Activated T-cell treated with anti-CD3 and anti-CD28 coated beads, Interleukin-2, amount 50 U/mL, for 24 hours (primary cell): ENCODE data around the gene MARK4.

Source experiments
- DNase-seq: peaks from one replicate; pipeline ENCODE4 v3.0.0-alpha.2; 2020
- H3K27ac Mint-ChIP-seq: 2 replicates; pipeline ENCODE4 v1.8.0; 2020; ENCODE audit warnings: mild to moderate bottlenecking, mixed read lengths
- H3K27me3 Mint-ChIP-seq: 2 replicates; pipeline ENCODE4 v1.8.0; 2020; ENCODE audit warnings: mixed read lengths
- H3K36me3 Mint-ChIP-seq: 2 replicates; pipeline ENCODE4 v1.8.0; 2020; ENCODE audit warnings: low read depth, mixed read lengths
- H3K4me1 Mint-ChIP-seq: 2 replicates; pipeline ENCODE4 v1.8.0; 2020; ENCODE audit warnings: low read depth, mixed read lengths
- H3K4me3 Mint-ChIP-seq: 2 replicates; pipeline ENCODE4 v1.8.0; 2020; ENCODE audit warnings: mild to moderate bottlenecking, moderate library complexity, mixed read lengths
- H3K9me3 Mint-ChIP-seq: 2 replicates; pipeline ENCODE4 v1.8.0; 2020; ENCODE audit warnings: mixed read lengths

MARK4 gene

GRCh38 chr19:45352914-45353796, 102.1 kb downstream of the MARK4 start:
- Mint-ChIP-seq H3K4me3 (no peak overlapping the region), H3K27me3 (no peaks in the 10 kb centered on the region), H3K36me3 (peaks cover 78% of the 10 kb centered on the region), H3K9me3 (no peaks in the 10 kb centered on the region), H3K27ac (no peak overlapping the region), H3K4me1 (no peaks in the 10 kb centered on the region)
- DNase-seq, result no peak

DNA sequence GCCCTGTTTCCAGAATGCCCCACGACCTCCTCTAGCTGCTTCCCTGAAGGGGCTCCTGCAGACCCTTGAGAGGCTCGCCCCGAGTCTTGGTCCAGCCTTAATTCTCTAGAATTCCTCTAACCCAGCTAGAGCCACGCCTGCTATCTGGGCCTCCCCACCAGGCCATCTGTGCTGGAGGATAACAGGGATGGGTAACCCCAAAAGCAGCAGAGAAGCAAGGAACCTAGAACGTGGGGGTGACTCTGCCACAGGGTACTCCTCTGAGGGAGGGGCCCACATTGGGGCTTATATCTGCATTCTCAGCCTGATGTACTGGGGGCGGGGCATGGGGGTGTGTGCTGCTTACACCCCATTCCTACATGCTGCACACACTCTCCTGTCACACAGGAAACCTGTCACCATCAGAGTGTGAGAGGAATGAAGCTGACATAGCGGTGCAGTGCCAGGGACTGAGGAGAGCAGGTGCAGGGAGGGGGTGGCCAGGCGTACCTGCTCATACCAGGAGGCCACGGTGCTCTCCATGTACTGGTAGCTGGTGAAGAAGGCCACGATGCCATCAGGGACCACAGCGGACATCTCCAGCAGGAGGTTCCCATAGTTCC, 103.3 kb downstream of the MARK4 start:
- H3K4me3 Mint-ChIP-seq, result no peak overlapping the region
- DNase-seq, result no peak
- H3K4me1 Mint-ChIP-seq, result no peaks in the 10 kb centered on the region
- no peaks in the 10 kb centered on the region for H3K9me3 Mint-ChIP-seq
- H3K27ac Mint-ChIP-seq, result no peak overlapping the region
- no peaks in the 10 kb centered on the region for H3K27me3 Mint-ChIP-seq
- H3K36me3 Mint-ChIP-seq, result peaks cover 89% of the 10 kb centered on the region
